ENCODE results near the gene SH2D2A. TPM values are rescaled to one million over a fixed set of nuclear protein-coding genes. Genes with fewer than 3 reads are reported as not detected.

The SH2D2A gene
- total RNA-seq, 1 experiment from 2014 or later = 4.0 TPM

DNA sequence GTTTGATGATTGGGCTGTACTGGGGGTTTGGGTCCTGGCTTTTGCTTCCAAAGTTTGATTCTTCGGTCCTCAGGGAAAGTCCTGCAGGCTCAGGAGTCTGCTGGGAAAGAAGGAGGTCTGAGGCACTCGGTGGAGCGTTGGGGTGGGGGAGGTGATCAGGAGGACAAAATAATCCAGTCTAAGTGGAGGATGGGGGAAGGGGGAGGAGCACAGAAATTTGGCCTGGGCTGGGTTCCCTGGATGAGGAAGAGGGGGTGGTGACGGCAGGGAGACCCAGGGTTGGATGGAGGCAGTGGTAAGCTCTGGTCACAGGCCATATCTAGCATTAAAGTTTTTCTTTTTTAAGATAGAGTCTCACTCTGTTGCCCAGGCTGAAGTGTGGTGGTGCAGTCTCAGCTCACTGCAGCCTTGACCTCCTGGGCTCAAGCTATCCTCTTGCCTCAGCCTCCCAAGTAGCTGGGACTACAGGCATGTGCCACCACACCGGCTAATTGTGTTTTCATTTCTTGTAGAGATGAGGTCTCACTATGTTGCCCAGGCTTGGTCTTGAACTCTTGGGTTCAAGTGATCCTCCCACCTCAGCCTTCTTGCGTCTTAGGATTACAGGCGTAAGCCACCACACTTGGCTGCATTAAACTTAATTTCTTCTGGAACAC, 6.8 kb downstream of the SH2D2A start:
- Histone ChIP-seq H3K9me3 (ENCODE audit: insufficient read depth, low read depth) (no peaks in the 10 kb centered on the region), H4K20me1 (ENCODE audit: insufficient read depth) (no peaks in the 10 kb centered on the region; the same call in 1 of the 2 replicates), H3K79me2 (ENCODE audit: low read depth) (peaks cover 6% of the 10 kb centered on the region), H3K4me2 (no peak overlapping the region), H3K27me3 (ENCODE audit: insufficient read depth, low read depth) (no peaks in the 10 kb centered on the region), H3K4me3 (no peak overlapping the region), H2AFZ (no peak overlapping the region), H3F3A (ENCODE audit: insufficient read depth, low read depth) (peaks cover 7% of the 10 kb centered on the region; the same call in 1 of the 2 replicates), H3K36me3 (ENCODE audit: low read depth) (no peaks in the 10 kb centered on the region), H3K4me1 (replicated peaks; ENCODE audit: insufficient read depth) (peaks cover 22% of the 10 kb centered on the region), H3K27ac (no peak overlapping the region), H3K9me2 (ENCODE audit: insufficient read depth) (no peaks in the 10 kb centered on the region)
- DNase-seq = no peak
- ChIA-PET POLR2A (ENCODE audit: unreplicated experiment) (no interaction called here), CTCF (no interaction called here)
- intact Hi-C loops (cut with micrococcal nuclease; ENCODE audit: unreplicated experiment) = no loop called here
- no TSS peak for BruUV-seq (replicated peaks)
- TF ChIP-seq, protein P1, sequence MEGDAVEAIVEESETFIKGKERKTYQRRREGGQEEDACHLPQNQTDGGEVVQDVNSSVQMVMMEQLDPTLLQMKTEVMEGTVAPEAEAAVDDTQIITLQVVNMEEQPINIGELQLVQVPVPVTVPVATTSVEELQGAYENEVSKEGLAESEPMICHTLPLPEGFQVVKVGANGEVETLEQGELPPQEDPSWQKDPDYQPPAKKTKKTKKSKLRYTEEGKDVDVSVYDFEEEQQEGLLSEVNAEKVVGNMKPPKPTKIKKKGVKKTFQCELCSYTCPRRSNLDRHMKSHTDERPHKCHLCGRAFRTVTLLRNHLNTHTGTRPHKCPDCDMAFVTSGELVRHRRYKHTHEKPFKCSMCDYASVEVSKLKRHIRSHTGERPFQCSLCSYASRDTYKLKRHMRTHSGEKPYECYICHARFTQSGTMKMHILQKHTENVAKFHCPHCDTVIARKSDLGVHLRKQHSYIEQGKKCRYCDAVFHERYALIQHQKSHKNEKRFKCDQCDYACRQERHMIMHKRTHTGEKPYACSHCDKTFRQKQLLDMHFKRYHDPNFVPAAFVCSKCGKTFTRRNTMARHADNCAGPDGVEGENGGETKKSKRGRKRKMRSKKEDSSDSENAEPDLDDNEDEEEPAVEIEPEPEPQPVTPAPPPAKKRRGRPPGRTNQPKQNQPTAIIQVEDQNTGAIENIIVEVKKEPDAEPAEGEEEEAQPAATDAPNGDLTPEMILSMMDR (conservative IDR thresholded peaks at IDR 0.05) = no peak
- no peak for TF ChIP-seq EZH2 (IDR thresholded peaks at IDR 0.05; ENCODE audit: low read depth)

- ChIA-PET POLR2A (ENCODE audit: unreplicated experiment) (no interaction called here), CTCF (no interaction called here)
- no peaks in the 10 kb centered on the region for H3K9me2 ChIP-seq (ENCODE audit: insufficient read depth)
- BruUV-seq (replicated peaks) = no TSS peak
- TF ChIP-seq EZH2 (IDR thresholded peaks at IDR 0.05; ENCODE audit: low read depth) = no peak
- TF ChIP-seq, protein P1 (conservative IDR thresholded peaks at IDR 0.05) = no peak
- H4K20me1 ChIP-seq (ENCODE audit: insufficient read depth) = no peaks in the 10 kb centered on the region; the same call in 1 of the 2 replicates
- H2AFZ ChIP-seq = no peak overlapping the region
- no peak overlapping the region for H3K4me2 ChIP-seq
- peaks cover 6% of the 10 kb centered on the region for H3K79me2 ChIP-seq (ENCODE audit: low read depth)
- peaks cover 3% of the 10 kb centered on the region; the same call in 1 of the 2 replicates for H3F3A ChIP-seq (ENCODE audit: insufficient read depth, low read depth)
- intact Hi-C loops (cut with micrococcal nuclease; ENCODE audit: unreplicated experiment) = no loop called here
- H3K9me3 ChIP-seq (ENCODE audit: insufficient read depth, low read depth) = no peaks in the 10 kb centered on the region
- H3K4me3 ChIP-seq = no peak overlapping the region
- no peak overlapping the region for H3K27ac ChIP-seq
- peaks cover 16% of the 10 kb centered on the region for H3K4me1 ChIP-seq (replicated peaks; ENCODE audit: insufficient read depth)
- no peaks in the 10 kb centered on the region for H3K36me3 ChIP-seq (ENCODE audit: low read depth)
- no peak for DNase-seq
- no peaks in the 10 kb centered on the region for H3K27me3 ChIP-seq (ENCODE audit: insufficient read depth, low read depth)
These were observed 7.4 kb downstream of the SH2D2A start for GRCh38 chr1:156809281-156809680.

- ChIA-PET POLR2A (ENCODE audit: unreplicated experiment) (no interaction called here), CTCF (no interaction called here)
- H3K27me3 ChIP-seq (ENCODE audit: insufficient read depth, low read depth) = no peaks in the 10 kb centered on the region
- DNase-seq = no peak
- no peaks in the 10 kb centered on the region; the same call in 1 of the 2 replicates for H4K20me1 ChIP-seq (ENCODE audit: insufficient read depth)
- H3K9me3 ChIP-seq (ENCODE audit: insufficient read depth, low read depth) = no peaks in the 10 kb centered on the region
- H3K79me2 ChIP-seq (ENCODE audit: low read depth) = peaks cover 6% of the 10 kb centered on the region
- no peaks in the 10 kb centered on the region for H3K36me3 ChIP-seq (ENCODE audit: low read depth)
- no peak overlapping the region for H3K27ac ChIP-seq
- H3K4me2 ChIP-seq = no peak overlapping the region
- H3F3A ChIP-seq (ENCODE audit: insufficient read depth, low read depth) = no peaks in the 10 kb centered on the region; the same call in 1 of the 2 replicates
- no TSS peak for BruUV-seq (replicated peaks)
- H2AFZ ChIP-seq = no peak overlapping the region
- TF ChIP-seq EZH2 (IDR thresholded peaks at IDR 0.05; ENCODE audit: low read depth) = no peak
- TF ChIP-seq, protein P1 (conservative IDR thresholded peaks at IDR 0.05) = no peak
- H3K4me3 ChIP-seq = no peak overlapping the region
- no peaks in the 10 kb centered on the region for H3K9me2 ChIP-seq (ENCODE audit: insufficient read depth)
- intact Hi-C loops (cut with micrococcal nuclease; ENCODE audit: unreplicated experiment) = no loop called here
- peaks cover 12% of the 10 kb centered on the region for H3K4me1 ChIP-seq (replicated peaks; ENCODE audit: insufficient read depth)
These were observed 8.2 kb downstream of the SH2D2A start for GRCh38 chr1:156808186-156809030.

All from PC-9 (cell line).